Fibroblast of the conjunctiva (primary cell): ENCODE data around the gene COLEC12.

ENCODE experiments used
- DNase-seq: peaks from one replicate; pipeline ENCODE4 v3.0.0-alpha.2; 2010; ENCODE audit warnings: low read depth

The COLEC12 gene

DNA sequence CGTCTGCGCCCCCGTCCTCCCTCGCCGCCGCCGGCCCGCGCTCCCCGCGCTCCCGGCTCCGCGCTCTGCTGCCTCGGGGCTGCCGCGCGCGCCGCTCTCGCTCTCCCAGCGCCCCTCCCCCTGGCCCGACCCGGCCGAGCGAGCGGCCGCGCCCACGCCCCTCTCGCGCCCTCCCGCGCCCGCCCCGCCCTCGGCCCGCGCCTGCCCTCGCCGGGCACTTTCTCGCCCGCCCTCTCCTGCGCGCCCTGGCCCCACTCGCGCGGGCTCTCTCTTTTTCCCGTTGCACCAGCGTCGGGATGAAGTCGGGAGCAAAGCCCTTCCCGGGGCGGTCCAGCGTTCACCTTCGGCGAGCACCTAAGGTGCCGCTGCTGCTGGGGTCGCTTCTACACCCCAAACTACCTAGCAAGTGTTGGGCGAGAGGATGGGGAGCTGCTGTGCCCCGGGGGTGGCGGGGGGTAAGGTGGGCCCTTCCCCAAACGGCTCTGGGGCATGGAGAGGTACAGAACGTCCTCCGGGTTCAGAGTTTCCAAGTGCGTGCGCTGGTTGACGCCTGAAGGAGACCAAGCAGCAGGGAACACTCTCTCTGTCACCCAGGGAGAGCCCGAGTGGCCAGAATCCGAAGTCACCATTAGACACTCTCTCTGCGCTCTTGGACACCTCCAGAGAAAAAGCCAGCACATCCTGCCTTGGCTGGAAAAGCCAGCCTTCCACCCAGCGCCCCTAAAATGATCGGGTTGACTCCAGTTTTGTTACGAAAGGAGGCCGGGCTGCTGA lies at the start of gene COLEC12:
TSS of gene COLEC12 (minus strand) at position 70 of the 774 bp plus-strand sequence. CDS start 187 bp downstream, outside the sequence.
- DNase-seq = no peak

DNA sequence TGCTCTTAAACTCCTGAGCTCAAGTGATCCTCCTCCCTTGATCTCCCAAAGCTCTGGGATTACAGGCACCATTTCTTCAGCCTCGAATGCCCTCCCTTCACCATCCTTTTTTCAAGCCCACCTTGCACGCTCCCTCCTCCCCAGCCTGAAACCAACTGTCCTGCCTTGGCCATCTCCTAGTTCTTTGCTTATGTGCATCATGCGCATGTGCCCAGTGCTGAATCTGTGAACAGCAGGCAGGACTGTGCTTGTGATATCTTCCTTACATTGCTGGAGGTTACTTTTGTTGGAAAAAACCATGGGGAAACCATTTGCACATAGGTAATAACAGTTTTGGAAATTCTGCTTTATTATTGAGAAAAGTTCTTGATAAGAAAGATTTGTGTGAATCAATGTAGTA lies 49.5 kb upstream of the COLEC12 start:
- no peak for DNase-seq

DNA sequence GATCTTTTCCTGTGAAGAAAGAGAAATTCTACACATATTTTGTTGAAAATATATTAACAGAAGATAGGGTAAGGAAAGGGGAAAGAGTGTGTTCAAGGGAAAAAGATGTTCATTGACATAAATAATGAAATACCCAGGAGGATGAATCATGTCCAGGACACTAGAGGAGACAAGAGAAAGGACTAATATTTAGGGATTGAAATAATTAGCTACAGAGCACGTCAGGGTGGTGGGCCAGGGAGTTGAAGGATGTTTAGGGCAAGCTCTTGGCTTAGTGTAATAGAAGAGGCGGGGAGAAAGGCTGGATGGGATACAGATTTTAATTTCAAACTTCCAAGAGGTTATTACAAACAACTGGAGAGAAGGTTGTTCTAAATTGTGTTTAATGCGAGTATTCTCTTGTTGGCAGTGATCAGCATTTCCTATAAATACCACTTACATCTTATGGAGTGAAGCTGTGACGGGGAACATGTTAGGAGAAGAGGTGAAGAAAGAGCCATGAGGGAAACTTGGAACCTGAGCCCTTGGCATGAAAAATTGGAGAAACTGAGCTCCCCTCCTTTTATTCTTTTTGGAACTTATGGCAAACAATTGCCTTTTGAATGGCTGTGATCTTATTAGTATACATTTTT lies 43.1 kb upstream of the COLEC12 start:
- DNase-seq = no peak

DNA sequence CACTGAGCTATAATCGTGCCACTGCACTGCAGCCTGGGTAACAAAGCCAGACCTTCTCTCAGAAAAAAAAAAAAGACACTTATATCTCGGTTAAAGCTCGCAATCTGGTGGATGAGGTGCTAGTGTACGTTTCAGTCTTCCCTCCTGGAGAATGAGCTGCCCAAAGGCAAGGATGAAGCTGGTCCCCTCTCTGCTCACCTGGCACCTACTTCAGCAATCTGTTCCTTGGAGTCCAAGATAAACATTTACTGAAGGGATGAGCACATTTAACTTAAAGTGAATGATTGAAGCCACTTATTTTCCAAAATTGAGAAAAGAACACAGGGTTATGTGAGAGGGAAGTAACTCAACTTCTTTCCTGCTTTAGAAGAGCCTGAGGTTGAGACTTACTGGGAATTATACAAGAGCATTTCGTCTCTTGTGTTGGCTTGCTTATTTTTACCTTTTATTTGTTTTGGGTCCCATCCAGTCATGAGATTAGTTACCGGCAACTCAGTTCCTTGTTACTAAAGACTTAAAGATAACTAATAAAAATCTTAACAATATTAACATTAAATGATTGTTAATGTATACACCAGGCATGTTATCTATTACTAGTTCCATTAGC lies 33.6 kb upstream of the COLEC12 start:
- no peak for DNase-seq

DNA sequence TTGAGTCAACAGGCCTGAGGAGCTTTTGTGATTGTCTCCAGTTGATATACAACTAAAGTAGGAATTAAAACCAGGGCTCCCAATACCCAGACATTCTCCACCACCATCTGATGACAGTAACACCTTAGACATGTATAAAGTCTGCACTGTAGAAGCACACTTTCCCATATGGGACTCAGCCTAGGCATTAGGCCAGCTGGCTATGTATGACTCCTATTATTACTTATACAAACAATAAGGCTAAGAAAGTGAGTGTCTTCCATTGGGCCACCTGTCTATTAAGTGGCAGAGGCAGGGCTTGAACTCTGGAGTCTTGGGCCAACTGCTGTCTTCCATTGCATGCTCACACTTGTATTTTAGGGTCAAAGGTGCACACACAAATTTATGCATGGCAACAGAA lies 32.1 kb upstream of the COLEC12 start:
- no peak for DNase-seq

DNA sequence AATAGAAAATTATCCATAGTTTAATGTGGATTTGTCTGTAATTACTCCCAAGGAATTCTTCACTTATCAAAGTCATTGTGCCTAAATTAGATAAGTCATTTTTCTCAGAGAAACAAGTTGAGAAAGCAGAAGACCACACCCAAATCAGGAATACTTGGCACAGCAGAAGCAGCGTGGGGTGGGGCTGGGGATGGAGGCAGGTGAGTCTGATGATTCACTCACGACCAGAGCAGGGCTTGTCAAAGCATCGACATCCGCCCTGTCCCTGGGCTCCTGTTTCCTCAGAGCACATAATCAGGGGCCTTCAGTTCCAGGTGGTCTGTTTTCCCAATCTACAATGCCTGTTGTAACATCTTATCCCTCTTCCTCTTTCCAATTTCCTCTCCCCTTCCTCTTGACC lies 31.5 kb upstream of the COLEC12 start:
- no peak for DNase-seq

DNA sequence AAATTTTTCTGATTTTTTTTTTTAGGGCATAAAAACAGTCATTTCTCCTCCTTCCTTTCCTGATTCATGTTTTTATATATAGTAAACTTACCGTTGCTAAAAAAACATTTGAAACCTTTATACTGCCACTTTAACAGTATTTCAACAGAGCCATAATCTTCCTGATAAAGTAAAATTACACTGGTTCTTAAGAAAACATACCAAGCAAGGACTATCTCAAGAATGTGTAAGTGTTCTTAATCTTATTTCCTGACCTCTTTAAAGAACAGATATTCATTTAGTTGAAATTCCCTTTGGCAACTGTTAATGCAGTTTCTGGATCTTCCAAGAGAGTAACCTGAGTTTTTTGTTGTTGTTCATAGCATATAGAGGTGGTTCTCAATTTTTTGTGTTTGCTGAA lies 26.6 kb upstream of the COLEC12 start:
- DNase-seq = no peak

DNA sequence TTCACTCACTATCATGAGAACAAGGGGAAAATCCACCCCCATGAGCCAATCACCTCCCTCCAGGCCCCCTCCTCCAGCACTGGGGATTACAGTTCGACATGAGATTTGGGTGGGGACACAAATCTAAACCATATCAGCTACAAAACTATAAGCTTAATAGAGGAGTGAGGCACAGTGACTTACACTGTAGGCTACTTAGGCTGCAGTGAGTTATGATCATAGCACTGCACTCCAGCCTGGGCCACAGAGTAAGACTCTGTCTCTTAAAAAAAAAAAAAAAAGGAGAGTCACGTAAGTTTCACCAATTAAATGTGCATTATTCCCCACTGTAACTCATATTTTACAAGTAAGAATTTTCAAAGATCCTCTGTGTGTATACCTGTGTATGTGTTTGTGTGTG lies 26.2 kb upstream of the COLEC12 start:
- DNase-seq = no peak

DNA sequence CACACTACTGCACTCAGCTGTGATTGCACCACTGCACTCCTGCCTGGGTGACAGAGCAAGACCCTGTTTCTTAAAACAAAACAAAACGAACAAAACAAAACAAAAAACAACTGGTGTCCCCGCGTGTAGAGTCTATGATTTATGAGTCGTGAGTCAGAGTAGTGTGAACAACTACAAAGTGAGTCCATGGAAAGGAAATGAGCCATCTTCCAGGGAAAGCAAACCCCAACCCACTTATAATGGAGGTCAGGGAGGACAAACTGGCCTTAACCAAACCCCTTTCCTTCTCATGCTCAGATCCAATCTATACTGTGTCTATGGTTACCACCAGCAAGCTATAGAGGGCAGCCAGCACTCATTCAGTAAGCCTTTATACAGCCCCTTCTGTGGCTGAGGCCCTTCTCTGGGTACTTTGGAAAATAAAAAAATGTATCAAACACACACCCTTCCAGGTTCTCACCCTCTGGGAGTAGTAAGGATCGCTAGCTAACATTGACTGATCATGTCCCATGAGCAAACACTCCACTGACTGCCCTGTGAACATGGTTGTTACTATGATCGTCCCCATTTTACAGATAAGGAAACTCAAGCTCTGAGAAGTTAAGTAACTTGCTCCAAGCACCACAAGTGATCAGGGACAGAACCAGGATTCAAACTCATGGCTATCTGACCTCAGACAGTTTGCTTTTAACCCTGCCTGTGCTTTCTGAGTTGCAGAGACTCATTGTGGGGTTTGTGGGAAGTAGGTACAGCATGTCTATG lies 24.7 kb upstream of the COLEC12 start:
- DNase-seq = no peak

DNA sequence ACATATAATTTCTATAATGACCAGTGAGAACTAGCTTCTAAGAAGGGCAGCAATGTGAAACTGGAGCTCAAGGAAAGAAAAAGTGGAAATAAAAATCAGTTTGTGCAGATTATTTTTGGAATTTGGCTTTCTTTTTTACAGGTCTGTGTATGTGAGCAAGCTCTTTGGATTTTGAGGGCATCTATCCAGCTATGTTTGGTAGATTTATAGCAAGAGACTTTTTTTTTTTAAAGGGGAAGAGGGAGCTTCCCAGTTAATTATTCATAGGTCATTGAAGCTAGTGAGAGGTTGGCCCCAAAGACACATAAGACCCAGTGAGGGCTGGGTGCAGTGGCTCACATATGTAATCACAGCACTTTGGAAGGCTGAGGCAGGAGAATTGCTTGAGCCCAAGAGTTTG lies 24.0 kb upstream of the COLEC12 start:
- DNase-seq = no peak

DNA sequence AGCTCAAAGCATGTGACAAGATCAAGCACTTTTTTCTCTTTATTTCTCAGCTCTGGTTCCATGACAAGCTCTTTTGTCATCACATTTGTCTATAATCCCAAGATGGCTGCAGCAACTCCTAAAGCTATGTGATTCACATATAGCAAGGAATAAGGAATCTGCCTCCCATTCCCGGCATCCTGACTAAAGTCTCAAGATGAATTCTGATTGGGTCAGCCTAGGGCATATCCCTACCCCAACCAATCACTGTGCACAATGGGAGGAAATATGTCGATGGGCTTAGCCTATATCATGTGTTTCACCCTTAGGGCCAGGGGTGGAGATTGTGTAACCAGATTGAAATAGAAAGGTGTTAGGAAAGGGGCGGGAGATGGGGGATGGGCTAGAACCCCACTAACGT lies 23.1 kb upstream of the COLEC12 start:
- no peak for DNase-seq

DNA sequence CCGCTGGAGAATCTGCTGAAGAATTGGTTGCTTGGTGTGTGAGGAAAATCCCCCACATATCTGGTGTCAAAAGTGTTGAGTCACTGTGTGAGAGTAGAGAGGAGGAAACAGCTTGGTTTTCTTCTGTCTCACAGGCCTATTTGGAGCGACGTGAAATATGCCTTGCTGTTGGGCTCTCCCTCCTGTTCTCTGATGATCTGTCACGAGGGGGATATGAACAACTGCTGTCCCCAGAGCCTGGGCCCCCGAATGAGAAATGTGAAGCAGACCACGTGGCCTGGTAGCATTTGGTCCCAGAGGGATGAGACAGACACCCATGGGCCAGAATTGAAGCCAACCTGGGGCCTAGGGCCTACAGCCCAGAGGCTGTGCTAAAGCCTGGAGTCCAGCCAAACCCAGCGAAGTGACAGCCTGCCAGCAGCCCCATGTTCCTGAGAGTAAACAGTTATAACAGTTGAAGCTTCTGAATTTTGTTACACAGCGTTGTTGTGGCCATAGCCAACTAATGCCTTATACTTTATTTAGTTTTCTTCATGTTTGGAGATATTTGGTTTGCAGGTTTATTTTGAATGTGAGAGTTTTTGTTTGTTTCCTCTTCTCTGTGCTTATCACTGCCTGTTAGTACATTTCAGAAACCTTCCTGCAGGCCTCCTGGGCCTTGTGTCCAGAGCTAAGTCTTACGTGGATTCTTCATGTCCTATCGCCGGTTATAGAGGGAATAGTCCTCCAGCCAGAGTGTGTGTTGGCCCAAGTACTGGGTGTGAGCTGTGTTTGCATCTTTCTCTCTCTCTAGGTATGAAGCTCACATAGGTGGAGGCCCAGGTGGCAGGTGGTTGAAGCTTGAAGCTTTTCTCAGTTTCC lies 18.7 kb upstream of the COLEC12 start:
- DNase-seq = no peak

DNA sequence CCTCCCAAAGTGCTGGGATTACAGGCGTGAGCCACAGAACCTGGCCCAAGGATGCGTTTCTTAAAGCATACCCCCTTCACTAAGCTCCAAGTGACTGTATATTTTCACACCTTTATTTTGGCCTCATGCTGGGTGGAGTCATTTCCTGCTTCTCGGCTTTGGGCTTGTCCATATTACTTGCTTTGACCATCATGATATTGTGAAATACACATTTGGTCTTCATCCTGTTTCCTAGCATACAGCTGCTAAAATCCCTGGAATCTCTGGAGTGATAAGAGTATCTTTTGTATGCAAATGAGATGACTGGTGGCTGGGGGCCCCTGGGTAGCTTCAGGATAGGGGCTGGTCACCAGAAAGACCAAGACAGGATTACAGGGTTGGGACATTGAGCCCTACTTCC lies 17.6 kb upstream of the COLEC12 start:
- DNase-seq = no peak

DNA sequence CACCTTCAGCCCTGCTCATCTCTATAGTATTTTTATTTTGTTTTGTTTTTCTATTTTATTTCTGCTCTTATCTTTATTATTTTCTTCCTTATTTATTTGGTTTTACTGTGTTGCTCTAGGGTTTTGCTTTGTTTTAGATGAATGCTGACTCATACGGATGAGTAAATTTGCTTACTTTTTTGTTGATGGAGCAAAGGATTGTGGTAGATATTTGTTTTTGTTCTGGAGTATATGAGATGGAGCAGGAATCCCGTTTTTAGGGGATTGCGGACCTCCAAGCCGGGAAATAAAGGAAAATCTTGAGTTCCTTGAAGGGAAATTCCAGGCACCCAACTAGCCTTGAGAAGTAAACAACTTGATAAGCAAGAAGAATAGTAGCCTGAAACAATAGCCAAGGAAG lies 15.3 kb upstream of the COLEC12 start:
- DNase-seq = no peak

DNA sequence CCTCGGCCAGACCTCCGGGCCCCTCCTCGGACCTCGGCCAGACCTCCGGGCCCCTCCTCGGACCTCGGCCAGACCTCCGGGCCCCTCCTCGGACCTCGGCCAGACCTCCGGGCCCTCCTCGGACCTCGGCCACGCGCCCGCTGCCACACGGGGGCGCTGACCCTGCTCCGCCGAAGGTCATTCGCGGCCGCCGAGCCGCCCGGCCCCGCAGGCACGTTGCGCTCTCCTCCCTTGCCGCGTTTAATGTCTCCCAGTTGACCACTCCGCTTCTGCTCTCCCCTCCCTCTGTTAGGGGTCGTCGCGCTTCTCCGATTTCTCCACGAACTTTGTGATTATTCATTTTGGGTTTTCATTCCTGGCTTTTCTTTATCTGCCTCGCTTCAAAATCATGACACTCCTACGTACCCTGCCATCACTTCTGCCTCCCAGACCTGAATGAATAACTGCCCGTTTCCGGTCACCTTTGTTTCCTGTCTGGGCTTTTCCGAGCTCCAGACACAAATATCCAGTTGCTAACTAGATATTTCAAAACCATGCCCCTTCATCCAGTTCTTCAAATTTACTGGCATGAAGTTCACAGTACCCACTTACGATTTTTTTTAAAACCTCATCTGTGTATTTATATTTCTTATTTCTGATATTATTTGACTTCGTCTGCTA lies 14.8 kb upstream of the COLEC12 start:
- no peak for DNase-seq

DNA sequence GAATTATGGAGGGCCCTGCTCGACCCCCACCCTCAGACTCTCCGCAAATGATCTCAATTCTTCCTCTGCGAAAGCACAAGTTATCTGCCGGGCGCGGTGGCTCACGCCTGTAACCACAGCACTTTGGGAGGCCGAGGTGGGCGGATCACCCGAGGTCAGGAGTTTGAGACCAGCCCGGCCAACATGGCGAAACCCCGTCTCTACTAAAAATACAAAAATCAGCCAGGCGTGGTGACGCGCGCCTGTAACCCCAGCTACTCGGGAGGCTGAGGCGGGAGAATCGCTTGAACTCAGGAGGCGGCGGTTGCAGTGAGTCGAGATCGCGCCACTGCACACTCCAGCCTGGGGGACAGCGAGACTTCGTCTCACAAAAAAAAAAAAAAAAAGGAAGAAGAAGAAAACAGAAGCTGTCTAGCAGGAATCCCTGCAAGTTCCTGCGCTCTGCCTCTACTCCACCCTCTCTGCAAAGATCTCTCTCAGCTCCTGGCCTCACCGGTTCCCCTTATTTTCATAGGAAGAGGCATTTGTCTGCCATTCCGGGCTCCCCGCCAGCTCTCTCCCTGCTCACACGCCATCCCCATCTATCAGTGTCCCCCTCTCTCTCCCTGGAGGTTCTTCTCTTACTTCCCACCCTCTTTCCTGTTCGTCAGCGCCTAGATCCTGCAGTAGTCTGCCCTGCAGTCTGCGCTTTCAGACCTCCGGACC lies 13.5 kb upstream of the COLEC12 start:
- no peak for DNase-seq

DNA sequence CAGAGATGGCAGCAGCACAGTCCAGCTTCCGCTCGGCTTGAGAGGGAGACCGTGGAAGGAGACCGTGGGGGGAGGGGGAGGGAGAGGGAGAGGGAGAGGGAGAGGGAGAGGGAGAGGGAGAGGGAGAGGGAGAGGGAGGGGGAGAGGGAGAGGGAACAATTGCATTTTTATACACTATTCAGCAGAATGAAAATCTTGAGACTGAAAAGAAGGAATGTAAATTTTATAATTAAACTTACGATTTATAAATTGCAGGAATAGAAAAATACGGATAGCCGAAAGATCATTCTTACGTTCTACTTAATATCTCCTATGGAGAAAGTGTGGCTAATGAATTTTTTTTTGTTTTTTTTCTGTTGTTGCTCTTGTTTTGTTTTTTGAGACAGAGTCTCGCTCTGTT lies 12.5 kb upstream of the COLEC12 start:
- DNase-seq = no peak

DNA sequence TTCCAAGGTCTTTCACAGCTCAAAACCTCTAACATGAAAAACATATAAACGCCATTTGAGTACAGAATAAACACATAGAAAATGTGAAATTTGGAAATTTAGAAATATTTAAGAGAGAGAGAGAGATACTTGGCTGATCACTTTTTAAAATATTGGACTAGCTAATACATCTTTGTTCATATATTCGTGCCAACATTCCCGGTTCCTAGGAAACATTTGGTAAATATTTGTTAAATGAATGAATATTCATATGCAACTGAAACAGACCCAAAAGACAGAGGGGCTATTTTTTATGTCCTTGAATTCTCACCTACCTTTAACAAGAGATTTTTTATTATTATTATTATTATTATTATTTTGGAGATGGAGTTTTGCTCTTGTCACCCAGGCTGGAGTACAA lies 8.3 kb upstream of the COLEC12 start:
- DNase-seq = no peak

DNA sequence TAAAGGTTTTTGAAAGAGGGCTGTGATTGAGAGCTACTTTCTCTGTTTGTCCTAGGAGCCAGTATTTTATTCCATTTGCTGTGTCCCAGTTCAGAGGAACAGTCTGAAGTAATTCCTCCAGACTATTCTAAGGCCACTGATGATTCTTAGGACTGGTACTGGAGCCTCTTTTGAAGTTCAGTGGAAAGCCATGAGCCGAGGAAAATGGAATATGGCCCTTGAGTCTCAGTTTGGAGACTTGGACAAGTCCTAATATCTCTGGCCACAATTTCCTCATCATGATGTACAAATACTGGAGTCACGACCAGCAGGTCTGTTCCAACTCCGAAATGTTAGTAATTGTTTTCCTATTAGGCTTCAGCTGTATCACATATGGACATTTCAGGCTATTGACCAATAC lies 7.1 kb upstream of the COLEC12 start:
- no peak for DNase-seq

DNA sequence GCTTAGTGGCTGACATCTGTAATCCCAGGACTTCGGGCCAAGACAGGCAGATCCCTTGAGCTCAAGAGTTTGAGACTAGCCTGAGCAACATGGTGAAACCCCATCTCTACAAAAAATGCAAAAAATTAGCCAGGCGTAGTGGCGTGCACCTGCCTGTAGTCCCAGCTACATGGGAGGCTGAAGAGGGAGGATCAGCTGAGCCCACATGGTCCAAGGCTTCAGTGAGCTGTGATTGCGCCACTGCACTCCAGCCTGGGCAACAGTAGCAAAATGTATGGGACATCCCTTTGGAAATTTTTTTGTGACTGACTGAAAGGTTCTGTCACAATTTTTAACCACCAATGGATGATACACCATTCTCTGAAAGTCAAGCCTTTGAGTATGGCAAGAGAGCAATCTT lies 6.3 kb upstream of the COLEC12 start:
- no peak for DNase-seq

DNA sequence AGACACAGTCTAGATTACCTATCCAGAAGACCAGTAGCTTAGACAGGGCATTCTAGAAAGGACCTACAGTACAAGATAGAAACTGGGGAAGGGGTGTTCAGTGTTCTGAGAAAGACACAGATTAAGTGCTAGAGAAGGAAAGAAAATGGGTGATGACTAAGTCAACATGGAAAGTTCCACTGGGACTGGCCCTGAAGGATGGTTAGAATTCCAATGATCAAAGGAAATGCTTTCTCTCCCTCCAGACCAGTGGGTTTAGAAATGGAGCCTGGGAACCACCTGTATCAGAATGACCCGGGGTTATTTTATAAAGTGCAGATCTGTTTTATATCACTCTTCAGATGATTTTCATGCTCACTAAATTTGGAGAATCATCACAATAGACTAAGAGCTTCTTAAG lies 5.8 kb upstream of the COLEC12 start:
- no peak for DNase-seq
